Heart right ventricle (tissue), 16 donors: ENCODE results near the gene SH3RF3. TPM values are rescaled to one million over a fixed set of nuclear protein-coding genes. Genes with fewer than 3 reads are reported as not detected.

ENCODE experiments used
- ATAC-seq, 8 donors: fragments of 200-7000 bp; cut with Tn5 transposase; one replicate each; pipeline ENCODE4 v1.9.1; 2020; ENCODE audit warnings: mild to moderate bottlenecking in 8 of 8, moderate library complexity in 8 of 8, moderate number of reproducible peaks in 1 of 8
- DNase-seq, 2 donors: peaks; one replicate each; pipeline ENCODE4 v3.0.0-alpha.2; 2020
- H3K27ac ChIP-seq, 10 donors: fragments of 200-600 bp; sonication (generic) in 2 of 10; one replicate each; pipeline versions ENCODE4 v1.5.0 to v1.8.0; 2020 to 2022; ENCODE audit warnings: mild to moderate bottlenecking in 3 of 10
- H3K27me3 ChIP-seq, 7 donors: fragments of 200-600 bp; one replicate each; pipeline ENCODE4 v1.8.0; 2021 to 2022; ENCODE audit warnings: mild to moderate bottlenecking in 2 of 7
- H3K36me3 ChIP-seq, 9 donors: fragments of 200-600 bp; sonication (generic) in 1 of 9; one replicate each; pipeline versions ENCODE4 v1.5.0 to v1.8.0; 2020 to 2022; ENCODE audit warnings: mild to moderate bottlenecking in 2 of 9
- H3K4me1 ChIP-seq, 9 donors: fragments of 200-600 bp; sonication (generic) in 1 of 9; one replicate each; pipeline versions ENCODE4 v1.5.0 to v1.8.0; 2020 to 2022; ENCODE audit warnings: mild to moderate bottlenecking in 4 of 9
- H3K4me3 ChIP-seq, 10 donors: fragments of 200-600 bp; sonication (generic) in 2 of 10; one replicate each; pipeline versions ENCODE4 v1.5.0 to v1.8.0; 2020 to 2022; ENCODE audit warnings: mild to moderate bottlenecking in 7 of 10, moderate library complexity in 2 of 10
- H3K9me3 ChIP-seq, 11 donors: fragments of 200-600 bp in 10 of 11; sonication (generic) in 2 of 11; one replicate each; pipeline versions ENCODE4 v1.5.0 to v1.8.0; 2013 to 2022; ENCODE audit warnings: mild to moderate bottlenecking in 2 of 11, control low read depth in 1 of 11, moderate library complexity in 1 of 11
- CTCF ChIP-seq, 9 donors: fragments of 200-600 bp; sonication (generic) in 2 of 9; IDR thresholded peaks; one replicate each; pipeline versions ENCODE4 v1.5.0 to v1.8.0; 2021 to 2022; ENCODE audit warnings: antibody characterized with exemption in 9 of 9, mild to moderate bottlenecking in 5 of 9, moderate library complexity in 1 of 9
- WGBS, 2 donors: extraction: QIAGEN DNeasy Blood & Tissue Kit; methylation state at CpG; one replicate each; pipeline ENCODE4 v1.1.7; 2013; ENCODE audit warnings: inconsistent platforms in 1 of 2; 5-methylcytosine and 5-hydroxymethylcytosine counted together
- intact Hi-C, 10 donors: fragments of 100-400 bp; cut with DNase I; formaldehyde crosslinking; loops; one replicate each; pipeline versions ENCODE4 v1.11.1 to v1.14.2; 2022
- polyA plus RNA-seq, 2 donors: library from polyadenylated mRNA; stranded (reverse); fragments of 200-250 nt; gene quantifications; one replicate each; pipeline ENCODE4 v1.2.3, GENCODE V29; 2013
- total RNA-seq, 10 donors: library from RNA; stranded (reverse); fragmentation: NEBNext Ultra II Directional in 3 of 10; extraction: Animal tissue kit (Norgen Biotek cat#: 25700) in 3 of 10; gene quantifications; one replicate each; pipeline versions ENCODE4 v1.2.1 to v1.2.4, GENCODE V29; 2021 to 2023
- donor health status: Arrhythmogenic right ventricular cardiomyopathy.
- donor health status: ischemic (EF 13 %, LVEDD 7.1; RV severe dilation, severe dysfunction).
- donor health status: healthy with polysubstance abuse.
- donor health status: DM: no; HTN: yes; CAD: no.
- donor health status: DM: no; HTN: no; CAD: no.
- donor health status: ischemic (EF 25% LVEDD 6.9; RV normal size, moderate dysfunction).
- donor health status: ischemic (EF 25% LVEDD 5.7; RV mildly dilated, moderate dysfunction).
- donor health status: healthy.
- donor health status: DM: yes; HTN: yes; CAD: no.
- donor health status: Ischemic cardiomyopathy.
- donor health status: ischemic (EF 35%, LVEDD 5.7; RV mildly dilated, moderate dysfunction).
- donor health status: nonischemic (EF 11% LVEDD 7.7; RV severe dilation, severe dysfunction).
- donor health status: DM: yes; HTN: yes; CAD: no.
- donor health status: PGD.
- donor health status: ischemic (EF 29% LVEDD 5.4; RV normal size, mild dysfunction).
- donor health status: nonischemic (EF 23%, LVEDD 6.1; RV moderate dilation, normal function).

SH3RF3 gene
- total and polyA plus RNA-seq, 12 donors = 5.0 to 11.5 (median 8.6) TPM

GRCh38 chr2:109479804-109480203 is 350.8 kb downstream of the SH3RF3 start:
- ATAC-seq (no peak), DNase-seq (no peak)
- Histone ChIP-seq H3K4me3 (no peak overlapping the region), H3K9me3 (no peaks in the 10 kb centered on the region), H3K4me1 (peaks cover 19 to 50% (median 37%) of the 10 kb centered on the region in 9 donors), H3K27me3 (no peaks in the 10 kb centered on the region), H3K27ac (no peak overlapping the region), H3K36me3 (no peaks in the 10 kb centered on the region)
- no peak for TF ChIP-seq CTCF (IDR thresholded peaks at IDR 0.05)
- WGBS, 2 donors = 87 to 89% methylated on average over 7 of the region's 7 CpGs
- intact Hi-C loops = loop anchor here in 1 of 10 donors (10.0 kb wide), 1 partner anchor 215 kb away; no protein-coding TSS in a partner anchor

- WGBS, 2 donors = 93 to 96% methylated on average over 10 of the region's 10 CpGs
- TF ChIP-seq CTCF (IDR thresholded peaks at IDR 0.05) = no peak
- no peaks in the 10 kb centered on the region for H3K9me3 ChIP-seq
- H3K36me3 ChIP-seq = no peaks in the 10 kb centered on the region
- no peak overlapping the region for H3K4me3 ChIP-seq
- intact Hi-C loops = loop anchor here in 1 of 10 donors (10.0 kb wide), 1 partner anchor 216 kb away; no protein-coding TSS in a partner anchor
- peaks cover 19 to 50% (median 37%) of the 10 kb centered on the region in 9 donors for H3K4me1 ChIP-seq
- no peak overlapping the region for H3K27ac ChIP-seq
- ATAC-seq (no peak), DNase-seq (no peak)
- H3K27me3 ChIP-seq = no peaks in the 10 kb centered on the region
Observed at GRCh38 chr2:109480486-109481195, 351.6 kb downstream of the SH3RF3 start.

- Histone ChIP-seq H3K9me3 (no peaks in the 10 kb centered on the region), H3K27ac (no peak overlapping the region), H3K4me3 (no peak overlapping the region), H3K4me1 (peaks cover 19 to 50% (median 37%) of the 10 kb centered on the region in 9 donors), H3K36me3 (no peaks in the 10 kb centered on the region), H3K27me3 (no peaks in the 10 kb centered on the region)
- DNase-seq = no peak
- ATAC-seq = no peak
- no peak for TF ChIP-seq CTCF (IDR thresholded peaks at IDR 0.05)
- intact Hi-C loops = loop anchor here in 1 of 10 donors (10.0 kb wide), 1 partner anchor 216 kb away; no protein-coding TSS in a partner anchor
- WGBS, 2 donors = 92 to 94% methylated on average over 9 of the region's 9 CpGs
Observed at GRCh38 chr2:109481196-109481555, 352.2 kb downstream of the SH3RF3 start.

GRCh38 chr2:109481599-109481998 is 352.6 kb downstream of the SH3RF3 start:
- DNase-seq (no peak), ATAC-seq (no peak)
- TF ChIP-seq CTCF (IDR thresholded peaks at IDR 0.05) = no peak
- Histone ChIP-seq H3K4me1 (peaks cover 19 to 50% (median 37%) of the 10 kb centered on the region in 9 donors), H3K9me3 (no peaks in the 10 kb centered on the region), H3K4me3 (no peak overlapping the region), H3K27ac (peak overlapping the region in 1 of 10 donors; percentile 54), H3K36me3 (no peaks in the 10 kb centered on the region), H3K27me3 (no peaks in the 10 kb centered on the region)
- intact Hi-C loops = loop anchor here in 1 of 10 donors (10.0 kb wide), 1 partner anchor 217 kb away; no protein-coding TSS in a partner anchor
- whole genome bisulfite sequencing, 2 donors = 88 to 92% methylated on average over 9 of the region's 9 CpGs
